K562 treated with DMSO at 1 percent for 12 hours (cell line): ENCODE measurements around the gene FGF13. TPM values are rescaled to one million over a fixed set of nuclear protein-coding genes. Genes with fewer than 3 reads are reported as not detected.

Experiments
- total RNA-seq: library from RNA; unstranded; fragments of 300-600 nt; gene quantifications from 2 replicates; pipeline ENCODE4 v1.2.3, GENCODE V29; 2022; ENCODE audit not compliant: insufficient read depth

The FGF13 gene
- 20.0 and 43.1 TPM in 2 replicates for total RNA-seq

GRCh38 chrX:138711399-138712347 lies at the start of gene FGF13:
Gene FGF13, minus strand, starts transcription at chrX:138711717. Its CDS starts 714 bp downstream, at chrX:138711003.

